GM10847 (cell line): ENCODE measurements around the gene ERG.

Source experiments
- POLR2A ChIP-seq: IDR thresholded peaks from 2 replicates; pipeline ENCODE4 v1.6.1; 2011; ENCODE audit not compliant: insufficient read length; ENCODE audit errors: extremely low read depth

ERG gene, protein sequence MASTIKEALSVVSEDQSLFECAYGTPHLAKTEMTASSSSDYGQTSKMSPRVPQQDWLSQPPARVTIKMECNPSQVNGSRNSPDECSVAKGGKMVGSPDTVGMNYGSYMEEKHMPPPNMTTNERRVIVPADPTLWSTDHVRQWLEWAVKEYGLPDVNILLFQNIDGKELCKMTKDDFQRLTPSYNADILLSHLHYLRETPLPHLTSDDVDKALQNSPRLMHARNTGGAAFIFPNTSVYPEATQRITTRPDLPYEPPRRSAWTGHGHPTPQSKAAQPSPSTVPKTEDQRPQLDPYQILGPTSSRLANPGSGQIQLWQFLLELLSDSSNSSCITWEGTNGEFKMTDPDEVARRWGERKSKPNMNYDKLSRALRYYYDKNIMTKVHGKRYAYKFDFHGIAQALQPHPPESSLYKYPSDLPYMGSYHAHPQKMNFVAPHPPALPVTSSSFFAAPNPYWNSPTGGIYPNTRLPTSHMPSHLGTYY

DNA sequence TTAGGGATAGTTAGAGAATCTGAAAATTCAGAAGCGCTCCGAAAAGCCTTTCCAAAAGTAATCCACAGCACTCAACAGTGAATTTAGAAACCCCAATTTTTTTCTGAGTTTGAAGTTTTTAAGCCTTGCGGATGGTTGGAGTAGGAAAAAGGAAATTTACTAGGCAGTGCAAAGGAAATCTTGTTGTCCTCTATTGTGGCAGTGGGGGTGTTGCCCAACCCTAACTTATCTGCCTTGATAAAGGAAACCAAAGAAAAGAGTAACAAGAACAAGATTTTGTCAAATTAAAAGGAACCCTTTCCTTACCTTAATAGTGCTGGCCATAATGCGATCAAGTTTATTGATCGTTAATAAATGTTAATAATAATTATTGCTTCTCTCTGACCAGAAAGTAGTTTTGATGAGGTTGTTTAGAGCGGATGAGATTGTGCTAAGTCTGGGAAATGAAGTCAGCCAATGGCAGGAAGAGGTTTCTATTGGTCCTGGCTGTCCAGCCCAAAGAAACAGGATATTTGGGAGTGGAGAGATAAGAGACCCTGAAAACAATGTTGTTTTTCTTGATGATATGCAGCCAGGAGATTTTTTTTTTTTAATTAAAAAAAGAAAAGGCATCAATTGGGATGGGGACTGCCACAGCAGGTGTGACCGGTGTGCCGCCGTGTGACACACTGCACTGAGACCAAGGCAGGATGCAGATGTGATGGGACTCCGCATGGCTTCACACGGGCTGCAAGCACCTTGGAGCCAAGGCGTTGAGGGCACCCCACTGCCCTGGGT is at the start of gene ERG:
TSS of gene ERG (minus strand) at position 421 of the 777 bp plus-strand sequence. CDS start at position 324, 97 bp downstream.
- no peak for TF ChIP-seq POLR2A

DNA sequence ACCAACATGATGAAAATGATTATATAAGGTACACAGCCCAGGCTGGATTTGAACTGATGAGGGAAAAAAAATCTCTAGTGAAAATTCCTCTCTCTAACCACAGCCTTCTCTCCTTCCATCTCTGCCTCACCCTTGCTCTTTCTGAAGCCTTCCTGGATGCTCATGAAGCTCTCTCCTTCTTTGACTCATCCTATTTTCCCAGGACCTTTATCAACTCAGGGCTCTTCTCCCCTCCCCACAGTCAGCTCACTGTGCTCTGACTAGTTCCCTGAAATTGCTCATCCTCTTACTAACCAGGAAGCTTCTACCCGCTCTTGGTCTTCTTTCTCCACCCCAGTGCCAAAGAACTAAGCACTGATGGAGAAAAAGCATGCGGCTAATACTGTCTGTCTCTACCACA is 46.4 kb upstream of the ERG start:
- TF ChIP-seq POLR2A, result no peak

DNA sequence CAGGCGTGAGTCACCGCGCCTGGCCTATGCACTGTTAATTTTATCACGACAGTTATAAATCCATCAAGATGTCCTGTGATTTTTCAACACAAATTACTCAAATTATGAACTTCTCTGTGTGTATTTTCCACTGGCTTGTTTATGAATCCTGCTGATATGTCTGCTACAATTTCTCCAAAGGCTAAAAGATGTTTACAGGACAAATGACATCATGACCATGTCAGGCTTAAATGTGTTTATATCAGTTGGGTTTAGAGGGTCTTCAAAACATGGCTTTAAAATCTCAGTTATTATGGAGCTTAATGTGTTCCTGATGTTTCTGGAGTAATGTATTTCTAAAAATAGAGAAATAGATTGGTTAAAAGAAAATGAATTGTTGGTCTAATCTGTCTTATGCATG is 44.0 kb upstream of the ERG start:
- TF ChIP-seq POLR2A, result no peak

DNA sequence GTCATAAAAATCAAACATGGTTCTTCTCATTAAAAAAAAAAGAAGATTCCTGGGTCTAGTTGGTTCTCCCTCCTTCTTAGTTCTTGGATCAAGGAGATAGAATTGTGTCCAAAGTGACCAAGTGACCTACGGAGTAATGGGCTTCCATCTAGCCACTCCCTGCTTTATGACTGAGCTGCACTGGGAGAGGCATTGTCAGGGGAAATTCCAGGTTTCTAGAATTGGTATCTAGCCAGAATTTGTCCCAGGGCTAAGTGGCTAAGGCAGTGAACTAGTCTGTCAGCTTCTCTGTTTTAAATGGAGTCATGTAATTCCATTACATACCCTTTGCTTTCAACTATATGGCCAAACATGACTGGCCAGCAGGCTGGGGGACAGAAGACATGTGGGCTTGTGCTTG is 40.1 kb upstream of the ERG start:
- no peak for TF ChIP-seq POLR2A

DNA sequence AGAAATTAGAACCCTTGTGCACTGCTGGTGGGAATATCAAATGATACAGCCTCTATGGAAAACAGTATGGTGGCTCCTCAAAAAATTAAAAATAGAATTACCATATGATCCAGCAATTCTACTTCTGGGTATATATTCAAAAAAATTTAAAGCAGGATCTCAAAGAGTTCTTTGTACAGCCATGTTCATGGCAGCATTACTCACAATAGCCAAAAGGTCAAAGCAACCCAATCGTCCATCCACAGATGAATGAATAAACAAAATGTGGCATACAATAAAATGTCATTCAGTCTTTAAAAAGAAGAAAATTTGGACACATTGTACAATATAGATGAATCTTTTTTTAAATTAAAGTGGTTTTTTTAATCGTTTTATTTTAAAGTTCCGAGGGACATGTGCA is 36.3 kb upstream of the ERG start:
- no peak for TF ChIP-seq POLR2A

DNA sequence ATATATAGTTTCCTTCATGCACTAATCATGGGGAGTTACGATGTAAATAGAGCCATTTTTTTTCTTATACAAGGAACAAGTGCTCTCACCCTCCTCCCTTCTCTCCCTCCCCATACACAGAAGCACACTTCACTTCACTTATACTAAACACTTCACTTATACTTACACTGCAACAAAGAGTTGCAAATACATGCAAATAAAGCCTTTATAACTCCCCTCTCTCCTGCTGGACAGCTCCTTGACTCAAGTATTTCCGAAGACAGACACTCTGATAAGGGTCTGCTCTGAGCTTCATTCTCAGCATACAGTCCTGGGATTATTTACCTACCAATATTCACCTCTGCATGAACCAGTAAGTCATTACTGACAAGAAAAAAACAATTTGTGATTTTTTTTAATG is 35.6 kb upstream of the ERG start:
- TF ChIP-seq POLR2A, result no peak

DNA sequence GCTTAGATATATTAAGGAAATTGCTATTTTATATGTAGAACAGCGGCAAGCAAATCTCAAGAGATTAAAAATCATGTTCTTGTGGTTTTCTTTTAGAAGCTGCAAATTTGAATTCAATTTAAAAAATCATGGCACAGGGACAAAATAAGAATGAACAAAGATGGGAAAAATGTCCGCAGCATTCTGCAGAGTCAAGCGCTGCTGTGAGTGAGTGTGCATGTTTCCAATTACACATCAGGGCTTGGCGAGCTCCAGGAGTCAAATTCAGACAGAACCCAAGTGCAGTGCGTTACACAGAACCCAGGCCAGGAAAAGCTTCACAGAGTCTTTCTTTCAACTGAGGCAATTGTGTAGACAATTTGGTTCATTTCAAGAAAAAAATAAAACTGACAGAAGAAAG is 33.3 kb upstream of the ERG start:
- TF ChIP-seq POLR2A, result no peak

DNA sequence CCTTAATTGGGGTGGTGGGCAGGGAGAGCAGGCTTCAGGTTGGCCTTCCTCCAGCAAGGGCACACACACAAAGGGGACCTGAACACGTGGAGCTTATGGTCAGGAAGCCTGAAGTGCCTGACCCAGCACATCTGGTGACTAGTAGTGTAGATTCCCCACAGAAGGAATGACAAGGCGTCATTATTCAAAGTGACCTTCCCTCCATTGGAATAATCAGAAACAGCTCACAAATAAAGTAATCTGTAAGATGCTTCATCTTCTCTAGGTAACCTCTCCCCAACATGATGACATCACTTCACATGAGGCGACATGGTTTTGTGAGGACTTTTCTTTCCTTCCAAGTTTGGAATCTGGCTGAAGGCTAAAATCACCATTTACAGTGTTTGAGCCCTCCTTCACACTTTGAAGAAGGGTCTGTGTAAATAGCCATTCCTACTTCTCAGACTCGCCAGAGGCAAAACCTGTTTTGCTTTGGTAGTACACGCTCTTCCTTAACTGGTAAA is 32.8 kb upstream of the ERG start:
- TF ChIP-seq POLR2A, result no peak

DNA sequence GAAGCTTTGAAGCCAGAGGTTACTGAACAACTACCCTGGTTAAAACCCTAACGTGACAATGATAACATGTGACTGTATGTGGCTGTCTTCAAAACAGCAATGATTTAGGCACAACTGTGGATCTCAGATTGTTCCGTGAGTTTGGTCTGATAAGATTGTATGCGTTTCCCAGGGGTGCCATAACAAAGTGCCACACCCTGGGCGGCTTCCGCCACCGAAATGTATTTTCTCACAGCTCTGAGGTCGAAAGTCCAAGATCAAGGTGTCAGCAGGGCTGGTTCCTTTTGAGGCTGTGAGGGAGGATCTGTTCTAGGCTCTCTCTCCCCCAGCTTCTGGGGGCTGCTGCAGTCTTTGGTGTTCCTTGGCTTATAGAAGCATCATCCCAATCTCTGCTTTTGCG is 29.5 kb upstream of the ERG start:
- TF ChIP-seq POLR2A, result no peak

DNA sequence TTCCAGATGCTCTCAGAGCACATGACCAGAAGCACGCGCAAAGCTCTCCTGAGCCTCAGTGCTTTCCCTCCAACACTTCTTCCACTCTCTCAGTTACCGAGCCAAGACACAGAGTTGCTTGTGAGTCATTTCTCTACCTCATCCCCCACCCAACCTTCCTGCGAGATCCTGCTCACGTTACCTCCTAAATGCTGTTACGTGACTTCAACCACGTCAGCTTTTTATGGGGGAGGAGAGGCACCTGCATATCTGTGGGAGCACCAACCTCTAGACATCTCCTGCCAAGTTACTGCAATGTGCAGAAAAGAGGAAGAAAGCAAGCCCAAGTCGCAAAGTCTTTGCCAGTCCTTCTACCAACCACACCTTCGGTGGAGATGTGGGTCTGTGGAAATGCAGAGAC is 27.2 kb upstream of the ERG start:
- TF ChIP-seq POLR2A, result no peak

DNA sequence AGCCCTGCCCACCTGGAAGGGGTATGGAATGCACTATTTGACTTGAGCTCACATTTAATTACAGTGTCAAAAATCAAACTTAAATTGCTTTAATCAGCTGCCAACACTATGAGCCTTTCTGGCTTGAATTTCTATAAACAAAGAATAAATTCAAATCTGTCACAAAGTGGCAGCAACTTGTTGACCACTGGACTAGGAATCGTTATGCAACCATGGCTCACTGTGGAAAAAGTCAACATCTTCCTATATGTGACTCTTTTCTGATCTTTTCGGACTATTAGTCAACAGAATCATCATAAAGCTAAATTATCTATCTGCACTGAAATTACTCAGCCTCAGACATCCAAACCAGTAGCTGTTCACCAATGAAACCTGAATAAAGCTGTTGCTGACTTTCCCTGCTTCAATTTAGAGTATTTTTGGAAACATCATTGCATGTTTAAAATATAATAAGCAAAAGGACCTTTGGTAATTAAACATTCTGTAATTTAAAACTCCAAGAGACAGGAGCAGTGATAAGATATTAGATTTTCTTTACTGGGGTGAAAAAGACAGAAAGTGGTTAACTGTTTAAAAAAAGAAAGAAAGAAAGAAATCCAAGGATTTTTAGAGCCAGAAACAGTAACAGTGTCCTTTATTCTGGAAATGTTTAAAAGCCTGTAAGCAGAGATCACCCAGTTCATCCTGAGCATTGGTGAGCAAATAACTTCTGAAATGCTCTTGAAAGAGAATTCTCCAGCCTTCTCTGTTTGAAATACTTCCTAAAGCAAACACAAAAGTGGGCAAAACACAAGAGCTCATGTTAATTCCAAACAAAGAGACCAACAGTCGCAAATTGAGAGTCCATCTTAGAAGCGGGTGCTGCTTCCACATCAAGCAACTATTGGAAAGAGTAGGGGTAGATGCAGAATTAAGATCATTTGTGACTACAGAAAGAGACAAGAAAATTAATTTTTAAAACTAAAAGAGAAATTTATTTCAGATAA is 26.2 kb upstream of the ERG start:
- no peak for TF ChIP-seq POLR2A

DNA sequence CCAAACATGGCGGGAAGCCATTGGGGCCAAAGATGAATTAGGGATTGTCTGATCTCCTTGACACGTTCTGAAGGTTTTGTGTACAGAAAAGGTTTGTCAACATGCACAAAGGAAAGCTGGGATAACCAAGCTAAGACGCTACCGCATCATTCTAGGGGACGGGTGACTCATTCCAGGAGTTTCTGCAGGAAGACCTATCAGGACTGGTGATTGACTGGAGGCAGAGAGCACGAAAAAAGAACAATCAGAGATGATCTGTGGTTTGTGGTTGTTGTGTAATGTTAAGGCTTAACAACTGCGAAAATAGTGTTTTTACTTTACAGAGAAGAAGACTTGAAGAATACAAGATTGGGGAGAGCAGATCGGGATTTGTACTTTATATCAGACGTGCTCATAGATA is 22.2 kb upstream of the ERG start:
- no peak for TF ChIP-seq POLR2A

DNA sequence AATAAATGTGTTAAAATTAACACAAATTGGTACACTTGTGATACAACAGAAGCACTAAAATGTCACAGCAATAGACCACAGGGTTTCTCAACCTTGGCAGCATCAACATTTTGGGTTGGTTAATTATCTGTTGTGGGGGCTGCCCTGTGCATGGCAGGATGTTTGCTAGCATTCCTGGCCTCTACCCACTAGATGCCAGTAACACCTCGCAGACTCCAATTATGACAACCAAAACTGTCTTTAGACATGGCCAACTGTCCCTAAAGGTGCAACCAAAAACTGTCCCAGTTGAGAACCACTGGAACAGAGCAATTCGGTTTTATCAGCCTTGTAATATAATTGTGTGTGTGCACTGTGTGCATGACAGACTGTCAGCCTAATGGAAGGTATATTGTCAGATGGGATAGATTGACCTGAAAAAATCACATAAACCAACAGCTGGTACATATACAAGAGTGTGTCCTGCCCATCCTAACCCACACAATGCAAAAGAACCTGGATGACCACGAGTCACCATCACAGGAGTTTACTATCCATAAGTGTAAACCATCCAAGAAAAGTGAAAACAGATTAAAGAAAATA is 13.5 kb upstream of the ERG start:
- no peak for TF ChIP-seq POLR2A

DNA sequence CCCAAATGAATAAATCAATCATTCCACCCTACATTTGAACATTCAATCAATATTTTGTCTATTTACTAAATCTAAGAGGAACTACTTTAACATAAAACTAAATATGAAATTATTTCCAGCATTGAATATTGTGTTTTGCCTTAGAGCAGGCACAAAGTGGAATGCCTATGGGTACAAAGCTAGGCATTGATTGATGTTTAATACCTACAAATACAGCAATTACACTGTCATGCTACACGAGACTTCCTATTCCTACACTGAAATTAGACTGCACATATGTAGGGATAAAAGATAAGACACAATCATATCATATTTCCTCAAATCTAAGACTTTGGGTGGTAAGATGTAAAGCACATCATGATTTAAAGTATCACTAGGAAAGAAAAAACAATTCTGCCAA is 12.9 kb upstream of the ERG start:
- no peak for TF ChIP-seq POLR2A
